Measurements from ENCODE around the gene ALAS1.

Gene ALAS1

DNA sequence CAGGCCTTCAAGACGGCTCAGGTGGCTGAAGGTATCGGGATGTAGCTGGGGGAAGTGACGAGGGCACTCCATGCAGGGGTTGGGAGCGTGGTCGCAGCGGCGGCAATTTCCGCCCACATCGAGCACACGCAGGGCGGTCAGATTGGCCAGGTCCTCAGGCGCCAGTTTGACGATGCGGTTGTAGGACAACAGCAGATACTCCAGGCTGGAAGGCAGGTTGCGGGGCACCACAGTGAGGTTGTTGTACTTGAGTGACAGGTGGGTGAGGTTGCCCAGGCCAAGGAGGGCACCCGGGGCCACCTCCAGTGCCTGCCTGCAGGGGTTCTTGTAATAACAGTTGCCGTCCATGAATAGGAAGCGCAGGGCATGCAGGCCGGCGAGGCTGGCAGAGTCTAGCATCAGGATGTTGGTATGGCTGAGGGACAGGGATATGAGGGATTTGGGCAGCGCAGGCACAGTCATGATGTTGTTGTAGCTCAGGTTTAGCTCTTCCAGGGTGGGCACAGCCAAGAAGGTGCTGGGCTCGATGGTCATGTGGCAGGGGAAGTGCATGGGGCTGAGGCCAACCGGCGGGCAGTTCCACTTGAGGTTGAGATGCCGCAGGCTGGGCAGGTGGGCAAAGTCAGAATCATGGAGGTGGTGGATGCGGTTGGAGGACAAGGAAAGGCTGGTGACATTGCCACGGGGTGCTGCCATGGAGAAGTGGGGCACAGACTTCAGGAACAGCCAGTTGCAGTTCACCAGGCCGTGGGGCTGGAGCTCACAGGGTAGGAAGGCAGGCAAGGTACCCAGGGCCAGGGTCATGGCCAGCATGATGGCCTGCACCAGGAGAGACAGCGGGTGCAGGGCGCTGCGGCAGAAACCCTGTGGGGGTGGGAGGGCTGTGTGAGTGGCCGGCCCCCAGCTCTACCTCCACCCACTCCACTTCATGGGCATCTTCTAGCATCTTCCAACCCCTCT is 25.8 kb downstream of the ALAS1 start:
- no peak for FAIRE-seq
- DNase-seq (ENCODE audit: insufficient read length, low spot score) = no peak
- TF ChIP-seq POLR2A (IDR thresholded peaks at IDR 0.05; ENCODE audit: low read depth, low read length) (no peak), PAX5 (IDR thresholded peaks at IDR 0.05; ENCODE audit: insufficient read depth, low read length, severe bottlenecking) (no peak), TAF1 (IDR thresholded peaks at IDR 0.05; ENCODE audit: low read depth, low read length) (no peak), POU2F2 (IDR thresholded peaks at IDR 0.05; ENCODE audit: low read depth, low read length) (no peak), SPI1 (IDR thresholded peaks at IDR 0.05; ENCODE audit: low read depth, low read length) (no peak), POLR2AphosphoS5 (IDR thresholded peaks at IDR 0.05; ENCODE audit: low read depth, low read length) (no peak)

DNA sequence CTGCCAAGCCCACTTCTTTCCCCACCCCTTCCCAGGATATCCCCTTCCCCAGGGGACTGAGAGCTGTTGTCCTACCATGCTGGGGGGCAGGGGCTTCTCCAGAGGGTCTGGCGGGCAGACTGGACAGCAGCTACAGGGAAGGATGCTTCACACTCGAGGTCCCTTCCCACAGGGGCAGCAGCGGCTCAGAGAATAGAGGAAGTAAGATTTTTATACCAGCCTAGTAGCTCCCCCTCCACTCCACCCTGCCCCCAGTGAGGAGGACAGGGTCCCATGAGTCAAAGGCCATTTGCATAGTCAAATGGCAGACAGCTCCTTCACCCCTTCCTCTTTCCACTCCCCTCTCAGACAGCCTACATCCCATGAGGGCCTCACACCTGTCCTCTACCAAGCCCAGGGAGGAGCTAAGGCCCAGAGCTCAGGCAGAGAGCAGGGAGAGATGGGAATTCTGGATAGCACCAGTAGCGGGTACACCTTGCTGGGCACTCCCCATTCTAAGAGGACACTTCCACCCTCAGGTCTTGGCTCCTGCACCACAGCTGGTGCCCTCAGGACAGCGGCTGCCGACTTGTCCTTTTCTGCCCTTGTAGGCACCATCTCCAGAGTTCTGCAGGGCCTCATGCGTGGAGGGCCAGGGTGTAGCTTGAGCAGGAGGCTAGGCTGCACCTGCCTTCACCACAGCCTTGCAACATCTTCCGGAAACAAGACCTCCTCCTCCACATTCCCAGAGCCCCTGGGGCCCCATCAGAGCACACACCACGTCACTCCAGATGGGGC is 27.7 kb downstream of the ALAS1 start, which contains the start of gene TLR9:
TSS of gene TLR9 (minus strand) at position 194 of the 777 bp plus-strand sequence. CDS start at position 78, 116 bp downstream.
- peak; percentile 67 for DNase-seq (ENCODE audit: insufficient read length, low spot score)
- TF ChIP-seq POU2F2 (IDR thresholded peaks at IDR 0.05; ENCODE audit: low read depth, low read length) (peak; percentile 99), PAX5 (IDR thresholded peaks at IDR 0.05; ENCODE audit: insufficient read depth, low read length, severe bottlenecking) (no peak), POLR2AphosphoS5 (IDR thresholded peaks at IDR 0.05; ENCODE audit: low read depth, low read length) (0 out of 2 replicates have a peak, but pooled peaks have one; percentile 44), TAF1 (IDR thresholded peaks at IDR 0.05; ENCODE audit: low read depth, low read length) (no peak; the same call in 1 of the 2 replicates), POLR2A (IDR thresholded peaks at IDR 0.05; ENCODE audit: low read depth, low read length) (peak; percentile 50; the same call in 1 of the 2 replicates), SPI1 (IDR thresholded peaks at IDR 0.05; ENCODE audit: low read depth, low read length) (peak; percentile 83)
- peak; percentile 96 for FAIRE-seq

DNA sequence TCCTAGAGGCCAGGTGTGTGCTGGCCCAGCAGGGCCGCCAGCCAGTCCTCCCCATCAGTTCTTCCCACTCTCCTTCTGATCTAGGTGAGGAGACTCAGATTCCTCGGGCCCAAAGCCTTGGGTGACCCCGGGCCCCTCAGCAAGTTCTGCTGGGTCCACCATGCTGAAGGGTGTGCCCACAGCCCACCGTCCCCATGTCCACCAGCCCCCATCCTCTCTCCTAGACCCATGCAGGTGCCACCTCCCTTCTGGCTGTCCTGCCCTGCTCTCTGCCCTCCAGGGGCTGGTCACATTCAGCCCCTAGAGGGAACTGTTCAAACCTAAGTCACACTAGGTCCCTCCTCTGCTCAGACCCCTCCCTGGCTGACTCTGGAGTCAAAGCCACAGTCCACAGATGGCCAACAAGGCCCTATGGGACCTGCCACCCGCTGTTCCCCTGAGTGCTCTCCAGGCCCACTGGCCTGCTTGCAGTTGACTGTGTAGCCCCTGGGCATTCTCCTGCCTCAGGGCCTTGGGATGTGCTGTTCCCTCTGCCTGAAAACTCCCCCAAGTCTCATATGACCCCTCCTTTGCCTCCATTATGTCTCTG is 28.4 kb downstream of the ALAS1 start:
- FAIRE-seq (no peak), DNase-seq (ENCODE audit: insufficient read length, low spot score) (no peak)
- TF ChIP-seq TAF1 (IDR thresholded peaks at IDR 0.05; ENCODE audit: low read depth, low read length) (no peak), SPI1 (IDR thresholded peaks at IDR 0.05; ENCODE audit: low read depth, low read length) (no peak), POLR2AphosphoS5 (IDR thresholded peaks at IDR 0.05; ENCODE audit: low read depth, low read length) (no peak), POU2F2 (IDR thresholded peaks at IDR 0.05; ENCODE audit: low read depth, low read length) (no peak), POLR2A (IDR thresholded peaks at IDR 0.05; ENCODE audit: low read depth, low read length) (no peak), PAX5 (IDR thresholded peaks at IDR 0.05; ENCODE audit: insufficient read depth, low read length, severe bottlenecking) (no peak)

DNA sequence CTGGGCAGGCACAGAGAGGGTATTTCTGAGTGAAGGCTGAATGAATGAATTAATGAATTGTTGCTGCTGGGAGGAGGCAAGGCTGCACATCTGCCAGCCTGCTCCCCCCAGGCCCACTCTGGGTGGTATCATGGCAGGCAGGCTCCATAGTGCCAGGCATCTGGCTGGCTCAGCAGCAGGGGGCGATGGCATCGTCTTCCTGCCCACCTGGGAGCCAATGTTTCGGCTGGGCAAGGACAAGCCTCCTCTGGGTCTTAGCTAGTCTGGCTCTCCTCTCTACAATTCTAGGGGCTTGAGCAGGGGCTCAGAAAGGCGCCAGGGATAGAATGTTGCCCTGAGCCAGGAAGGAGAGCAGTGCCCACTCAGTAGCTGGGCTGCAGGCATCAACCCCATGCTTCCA is 29.2 kb downstream of the ALAS1 start:
- FAIRE-seq (no peak), DNase-seq (ENCODE audit: insufficient read length, low spot score) (no peak)
- no peak for TF ChIP-seq PAX5 (IDR thresholded peaks at IDR 0.05; ENCODE audit: insufficient read depth, low read length, severe bottlenecking)
- TF ChIP-seq POU2F2 (IDR thresholded peaks at IDR 0.05; ENCODE audit: low read depth, low read length) = no peak
- no peak for TF ChIP-seq SPI1 (IDR thresholded peaks at IDR 0.05; ENCODE audit: low read depth, low read length)
- TF ChIP-seq POLR2AphosphoS5 (IDR thresholded peaks at IDR 0.05; ENCODE audit: low read depth, low read length) = no peak
- no peak for TF ChIP-seq POLR2A (IDR thresholded peaks at IDR 0.05; ENCODE audit: low read depth, low read length)
- no peak for TF ChIP-seq TAF1 (IDR thresholded peaks at IDR 0.05; ENCODE audit: low read depth, low read length)

DNA sequence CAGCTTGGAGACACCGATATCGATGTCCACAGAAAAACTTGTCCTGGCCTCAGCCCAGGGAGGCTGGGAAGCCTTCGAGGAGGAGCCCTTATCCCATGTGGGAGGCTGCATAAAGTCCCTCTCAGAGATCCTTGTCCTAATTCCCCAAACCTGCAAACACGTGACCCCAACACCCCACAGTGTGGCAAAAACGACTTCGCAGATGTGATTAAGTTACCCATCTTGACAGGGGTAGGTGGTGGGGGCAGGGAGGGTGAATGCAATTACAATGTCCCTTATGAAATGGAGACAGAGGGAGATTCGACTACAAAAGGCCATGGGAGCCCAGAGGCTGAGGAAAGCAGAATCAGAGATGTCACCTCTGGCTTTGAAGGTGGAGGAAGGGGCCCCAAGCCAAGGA is 29.8 kb downstream of the ALAS1 start:
- FAIRE-seq (no peak), DNase-seq (ENCODE audit: insufficient read length, low spot score) (no peak)
- TF ChIP-seq SPI1 (IDR thresholded peaks at IDR 0.05; ENCODE audit: low read depth, low read length) (no peak), TAF1 (IDR thresholded peaks at IDR 0.05; ENCODE audit: low read depth, low read length) (no peak), POLR2AphosphoS5 (IDR thresholded peaks at IDR 0.05; ENCODE audit: low read depth, low read length) (no peak)

DNA sequence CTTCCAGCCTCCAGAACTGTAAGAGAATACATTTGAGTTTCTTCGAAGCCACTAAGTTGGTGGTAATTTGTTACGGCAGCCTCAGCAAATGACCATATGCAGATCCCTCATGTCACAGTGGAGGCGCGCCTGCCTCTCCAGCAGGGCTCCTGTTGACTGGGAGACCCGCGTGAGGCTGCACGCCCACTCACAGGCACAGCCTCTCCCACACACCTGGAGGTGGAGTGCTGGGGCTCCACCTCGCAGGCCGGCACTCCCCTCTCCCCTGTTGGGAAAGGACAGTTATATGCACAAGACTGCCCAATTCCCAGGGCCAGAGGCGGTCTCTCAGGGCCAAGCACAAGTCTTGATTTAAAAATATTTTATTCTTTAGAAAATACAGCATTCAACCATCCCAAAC is 30.3 kb downstream of the ALAS1 start:
- FAIRE-seq = no peak
- TF ChIP-seq PAX5 (IDR thresholded peaks at IDR 0.05; ENCODE audit: insufficient read depth, low read length, severe bottlenecking) (no peak), POLR2AphosphoS5 (IDR thresholded peaks at IDR 0.05; ENCODE audit: low read depth, low read length) (no peak), POLR2A (IDR thresholded peaks at IDR 0.05; ENCODE audit: low read depth, low read length) (no peak), POU2F2 (IDR thresholded peaks at IDR 0.05; ENCODE audit: low read depth, low read length) (no peak), SPI1 (IDR thresholded peaks at IDR 0.05; ENCODE audit: low read depth, low read length) (no peak), TAF1 (IDR thresholded peaks at IDR 0.05; ENCODE audit: low read depth, low read length) (no peak)

DNA sequence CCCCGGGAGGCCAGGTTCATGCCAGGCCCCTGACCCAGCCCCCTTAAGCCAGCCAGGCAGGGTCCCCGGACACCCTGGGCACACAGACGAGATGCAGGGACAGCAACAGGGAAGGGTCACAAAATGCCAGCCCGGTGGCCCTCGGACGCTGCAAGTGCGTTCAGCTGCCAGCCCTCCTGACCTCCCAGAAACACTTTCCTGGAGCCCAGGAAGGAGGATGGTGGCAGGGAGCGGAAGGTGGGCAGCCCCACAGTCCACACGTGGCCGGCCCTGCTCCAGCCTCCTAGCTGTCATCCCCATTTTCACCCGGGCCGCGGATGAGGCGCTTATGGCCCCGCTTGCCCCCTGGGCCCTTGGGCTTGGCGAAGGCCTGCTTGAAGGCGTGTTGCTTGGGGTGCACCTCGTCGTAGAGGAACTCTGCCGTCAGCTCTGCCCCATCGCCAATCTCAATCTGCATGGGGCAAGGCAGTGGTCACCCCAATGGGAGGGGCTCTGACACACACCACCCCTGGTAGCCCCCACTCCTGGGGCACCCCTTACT is 30.9 kb downstream of the ALAS1 start:
- no peak for FAIRE-seq

More for the DNA sequence above, 30.3 kb downstream of the ALAS1 start:
- no peak for DNase-seq (ENCODE audit: insufficient read length, low spot score)

DNA sequence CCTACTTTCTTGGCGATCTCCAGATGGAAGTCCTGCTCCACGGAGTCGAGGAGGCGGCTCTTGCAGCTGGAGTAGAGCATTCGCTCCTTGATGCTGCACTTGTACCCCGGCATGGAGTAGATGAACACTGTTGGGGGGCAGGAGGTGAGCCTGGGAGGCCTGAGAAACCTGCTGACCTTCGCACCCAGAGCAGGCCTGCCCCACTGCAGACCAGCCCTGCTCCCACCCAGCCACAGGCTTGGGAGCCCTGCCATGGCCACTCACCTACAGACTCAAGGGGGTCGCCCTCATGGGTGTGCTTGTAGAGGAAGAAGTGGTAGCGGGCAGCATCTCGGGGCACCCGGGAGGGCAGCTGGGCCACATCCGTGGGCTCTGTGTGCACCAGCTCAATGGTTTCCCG is 31.7 kb downstream of the ALAS1 start:
- TF ChIP-seq TAF1 (IDR thresholded peaks at IDR 0.05; ENCODE audit: low read depth, low read length) (no peak), POLR2AphosphoS5 (IDR thresholded peaks at IDR 0.05; ENCODE audit: low read depth, low read length) (no peak)
- DNase-seq (ENCODE audit: insufficient read length, low spot score) = no peak
- FAIRE-seq = no peak

More for the DNA sequence above, 30.9 kb downstream of the ALAS1 start:
- no peak for DNase-seq (ENCODE audit: insufficient read length, low spot score)
- no peak for TF ChIP-seq POLR2A (IDR thresholded peaks at IDR 0.05; ENCODE audit: low read depth, low read length)
- TF ChIP-seq POLR2AphosphoS5 (IDR thresholded peaks at IDR 0.05; ENCODE audit: low read depth, low read length) = no peak
- no peak for TF ChIP-seq PAX5 (IDR thresholded peaks at IDR 0.05; ENCODE audit: insufficient read depth, low read length, severe bottlenecking)
- no peak for TF ChIP-seq POU2F2 (IDR thresholded peaks at IDR 0.05; ENCODE audit: low read depth, low read length)

DNA sequence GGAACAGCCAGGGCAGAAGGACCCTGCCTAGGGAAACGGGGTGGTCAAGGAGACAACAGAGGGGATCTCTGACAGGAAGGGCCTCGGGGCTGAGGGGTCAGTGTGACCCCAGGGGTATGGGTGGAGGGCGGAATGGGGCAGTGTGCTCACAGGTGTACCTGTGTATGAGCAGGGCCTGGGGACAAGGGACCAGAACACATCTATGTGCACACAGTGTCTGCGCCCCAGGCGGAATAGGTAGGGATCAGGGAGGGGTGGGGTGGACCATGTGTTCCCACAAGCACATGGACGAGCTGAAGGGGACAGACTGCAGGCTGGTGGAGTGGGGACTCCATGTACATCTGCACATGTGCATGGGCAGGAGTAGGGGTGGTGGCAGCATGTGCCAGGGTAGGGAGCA is 32.5 kb downstream of the ALAS1 start:
- no peak for TF ChIP-seq POU2F2 (IDR thresholded peaks at IDR 0.05; ENCODE audit: low read depth, low read length)
- TF ChIP-seq POLR2AphosphoS5 (IDR thresholded peaks at IDR 0.05; ENCODE audit: low read depth, low read length) = no peak
- TF ChIP-seq TAF1 (IDR thresholded peaks at IDR 0.05; ENCODE audit: low read depth, low read length) = no peak
- no peak for TF ChIP-seq POLR2A (IDR thresholded peaks at IDR 0.05; ENCODE audit: low read depth, low read length)
- no peak for TF ChIP-seq PAX5 (IDR thresholded peaks at IDR 0.05; ENCODE audit: insufficient read depth, low read length, severe bottlenecking)
- no peak for TF ChIP-seq SPI1 (IDR thresholded peaks at IDR 0.05; ENCODE audit: low read depth, low read length)
- FAIRE-seq (no peak), DNase-seq (ENCODE audit: insufficient read length, low spot score) (no peak)
